Measurements from ENCODE around the gene ITPRIP.

DNA sequence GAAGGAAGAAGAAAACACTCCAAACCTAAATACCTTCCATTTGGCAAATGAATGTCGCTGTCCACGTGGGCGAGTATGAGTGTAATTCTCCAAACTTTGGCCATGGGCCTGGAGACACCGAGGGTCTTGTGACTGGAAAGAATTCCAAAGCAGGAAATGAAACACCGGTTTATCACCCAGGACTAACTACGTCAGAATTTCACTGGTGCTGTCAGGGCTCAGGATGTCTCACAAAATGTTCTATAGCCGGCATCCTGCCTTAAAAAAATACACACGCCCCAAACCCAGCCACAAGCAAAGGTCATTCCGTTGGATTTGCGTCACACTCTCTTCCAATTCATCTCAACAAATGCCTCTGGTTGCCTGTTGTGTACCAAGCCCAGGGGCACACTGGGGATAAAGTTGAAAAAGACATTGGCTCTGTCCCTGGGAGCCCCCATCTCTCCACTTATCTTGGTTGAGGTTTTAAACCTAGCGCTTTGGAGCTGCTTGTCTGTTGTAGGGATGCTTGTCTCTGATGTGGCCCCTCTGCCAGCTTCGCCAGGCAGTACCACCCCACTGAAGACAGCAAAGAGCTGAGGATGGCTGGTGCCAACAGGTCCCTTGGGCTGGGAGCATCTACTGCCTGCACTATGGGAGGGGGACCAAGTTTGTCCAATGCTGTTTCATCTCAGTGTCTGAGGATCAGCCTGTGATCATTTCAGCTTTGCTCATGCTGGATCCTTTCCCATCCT, 38.1 kb downstream of the ITPRIP start:
- TF ChIP-seq JUND (IDR thresholded peaks at IDR 0.05) (no peak), FOXA2 (IDR thresholded peaks at IDR 0.05) (no peak), SP1 (IDR thresholded peaks at IDR 0.05) (peak; percentile 75)
- TF ChIP-seq, protein P1, sequence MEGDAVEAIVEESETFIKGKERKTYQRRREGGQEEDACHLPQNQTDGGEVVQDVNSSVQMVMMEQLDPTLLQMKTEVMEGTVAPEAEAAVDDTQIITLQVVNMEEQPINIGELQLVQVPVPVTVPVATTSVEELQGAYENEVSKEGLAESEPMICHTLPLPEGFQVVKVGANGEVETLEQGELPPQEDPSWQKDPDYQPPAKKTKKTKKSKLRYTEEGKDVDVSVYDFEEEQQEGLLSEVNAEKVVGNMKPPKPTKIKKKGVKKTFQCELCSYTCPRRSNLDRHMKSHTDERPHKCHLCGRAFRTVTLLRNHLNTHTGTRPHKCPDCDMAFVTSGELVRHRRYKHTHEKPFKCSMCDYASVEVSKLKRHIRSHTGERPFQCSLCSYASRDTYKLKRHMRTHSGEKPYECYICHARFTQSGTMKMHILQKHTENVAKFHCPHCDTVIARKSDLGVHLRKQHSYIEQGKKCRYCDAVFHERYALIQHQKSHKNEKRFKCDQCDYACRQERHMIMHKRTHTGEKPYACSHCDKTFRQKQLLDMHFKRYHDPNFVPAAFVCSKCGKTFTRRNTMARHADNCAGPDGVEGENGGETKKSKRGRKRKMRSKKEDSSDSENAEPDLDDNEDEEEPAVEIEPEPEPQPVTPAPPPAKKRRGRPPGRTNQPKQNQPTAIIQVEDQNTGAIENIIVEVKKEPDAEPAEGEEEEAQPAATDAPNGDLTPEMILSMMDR (IDR thresholded peaks at IDR 0.05; ENCODE audit: low read depth, low read length, missing input control), result no peak
